HG02884 (cell line): ENCODE data around the gene RBM34.
"Not testable (repeated sequence)": the region's sequence is repeated elsewhere in the genome, so short reads cannot be mapped to it uniquely, and the experiment has no call there.

Experiments
- ATAC-seq: cut with Tn5 transposase; IDR thresholded peaks from one replicate; pipeline ENCODE4 v1.9.1; 2021; ENCODE audit warnings: mild to moderate bottlenecking, moderate library complexity; ENCODE audit not compliant: unreplicated experiment

The RBM34 gene, protein sequence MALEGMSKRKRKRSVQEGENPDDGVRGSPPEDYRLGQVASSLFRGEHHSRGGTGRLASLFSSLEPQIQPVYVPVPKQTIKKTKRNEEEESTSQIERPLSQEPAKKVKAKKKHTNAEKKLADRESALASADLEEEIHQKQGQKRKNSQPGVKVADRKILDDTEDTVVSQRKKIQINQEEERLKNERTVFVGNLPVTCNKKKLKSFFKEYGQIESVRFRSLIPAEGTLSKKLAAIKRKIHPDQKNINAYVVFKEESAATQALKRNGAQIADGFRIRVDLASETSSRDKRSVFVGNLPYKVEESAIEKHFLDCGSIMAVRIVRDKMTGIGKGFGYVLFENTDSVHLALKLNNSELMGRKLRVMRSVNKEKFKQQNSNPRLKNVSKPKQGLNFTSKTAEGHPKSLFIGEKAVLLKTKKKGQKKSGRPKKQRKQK

DNA sequence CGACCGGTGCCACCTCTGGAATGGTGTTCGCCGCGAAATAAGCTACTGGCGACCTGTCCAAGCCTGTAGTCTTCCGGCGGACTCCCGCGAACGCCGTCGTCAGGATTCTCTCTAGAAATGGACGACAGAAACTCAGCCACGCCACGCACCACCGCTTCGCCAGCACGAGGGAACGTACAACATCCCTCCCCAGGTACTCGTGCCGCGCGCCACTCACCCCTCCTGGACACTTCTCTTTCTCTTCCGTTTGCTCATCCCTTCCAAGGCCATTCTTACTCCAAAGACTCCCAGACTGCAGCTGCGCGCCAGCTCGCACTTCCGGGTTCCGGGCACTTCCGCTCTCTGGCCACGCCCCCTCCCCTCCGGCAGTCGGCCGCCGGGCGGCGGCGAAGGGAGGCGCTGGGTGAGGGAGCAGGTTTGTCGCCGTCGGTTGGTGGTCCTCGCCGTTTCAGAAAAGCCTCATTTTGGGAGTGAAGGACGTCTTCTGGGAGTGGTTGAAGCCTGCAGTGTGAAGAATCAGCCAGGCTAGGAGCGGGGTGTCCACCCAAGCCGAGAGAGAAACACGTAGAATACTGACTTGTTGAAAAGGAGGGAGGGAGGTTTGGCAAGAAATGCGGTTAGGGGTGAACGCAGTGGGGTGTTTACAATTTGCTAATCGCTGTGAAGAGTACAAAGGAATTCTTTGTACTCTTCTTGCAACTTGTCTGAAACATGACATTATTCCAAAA is at the start of gene RBM34:
TSS of gene RBM34 (minus strand) at position 294 of the 728 bp plus-strand sequence. CDS start at position 270, 24 bp downstream.
- peak; percentile 83 for ATAC-seq

DNA sequence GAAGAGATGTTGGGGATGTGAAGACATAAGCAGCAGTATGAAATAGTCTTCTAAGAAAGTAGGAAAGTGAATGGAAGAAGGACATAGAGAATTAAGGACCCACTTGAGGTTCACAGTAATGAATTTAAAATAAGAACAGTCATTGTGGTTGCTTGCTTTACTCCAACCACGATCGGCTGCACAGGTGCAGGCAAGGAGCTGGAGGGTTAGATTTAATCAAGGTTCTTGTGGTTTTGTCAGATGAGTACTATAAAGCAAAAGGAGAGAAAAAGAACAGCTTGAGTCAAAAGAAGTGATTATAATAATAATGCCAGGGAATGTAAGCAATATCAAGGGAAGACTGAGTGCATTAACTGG is 46.1 kb upstream of the RBM34 start:
- no peak for ATAC-seq

DNA sequence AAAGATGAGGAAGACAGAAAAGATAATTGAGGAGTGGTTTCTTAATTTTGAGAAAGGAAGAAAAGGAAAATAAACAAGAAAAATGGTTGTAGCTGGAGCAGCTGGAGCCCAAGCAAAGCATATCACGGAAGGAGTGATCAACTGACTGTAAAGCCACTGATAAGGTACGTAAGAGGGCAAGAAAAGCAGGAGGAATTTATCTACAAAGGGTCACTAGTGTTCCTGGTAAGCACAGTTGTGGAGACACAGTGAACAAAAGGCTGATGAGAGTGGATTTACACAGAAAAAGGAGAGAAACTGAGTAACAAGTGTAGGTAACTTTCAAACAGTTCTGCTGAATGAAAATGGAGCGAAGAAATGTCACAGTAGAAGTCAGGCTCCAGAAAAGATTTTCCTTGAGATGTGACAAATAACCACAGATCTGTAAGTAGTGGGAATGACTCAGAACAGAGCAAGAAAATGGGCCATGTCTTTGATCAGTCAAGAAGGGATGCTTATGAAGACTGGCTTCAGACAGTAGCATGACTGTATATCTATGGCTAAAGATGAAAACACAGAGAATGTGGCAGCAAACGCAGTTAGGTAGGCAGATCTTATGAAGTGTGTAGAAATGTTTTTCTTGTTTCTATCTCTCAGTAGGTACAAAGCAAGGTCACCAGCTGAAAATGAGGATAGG is 45.6 kb upstream of the RBM34 start:
- ATAC-seq, result no peak

DNA sequence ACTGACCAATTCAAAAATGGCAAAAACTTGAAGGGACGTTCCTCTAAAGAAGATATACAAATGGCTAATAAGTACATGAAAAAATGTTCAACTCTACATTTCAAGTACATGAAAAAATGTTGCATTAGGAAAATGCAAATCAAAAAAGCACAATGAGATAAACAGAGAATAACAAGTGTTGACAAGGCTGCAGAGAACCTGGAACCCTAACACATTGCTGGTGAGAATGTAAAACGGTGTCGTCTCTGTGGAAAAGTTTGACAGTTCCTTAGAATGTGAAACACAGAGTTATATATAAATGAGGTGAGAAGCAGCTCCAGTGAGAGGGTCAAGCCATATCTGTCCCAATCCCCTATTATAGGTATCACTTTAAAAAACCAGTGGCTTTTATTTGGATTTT is 44.6 kb upstream of the RBM34 start:
- no peak for ATAC-seq

DNA sequence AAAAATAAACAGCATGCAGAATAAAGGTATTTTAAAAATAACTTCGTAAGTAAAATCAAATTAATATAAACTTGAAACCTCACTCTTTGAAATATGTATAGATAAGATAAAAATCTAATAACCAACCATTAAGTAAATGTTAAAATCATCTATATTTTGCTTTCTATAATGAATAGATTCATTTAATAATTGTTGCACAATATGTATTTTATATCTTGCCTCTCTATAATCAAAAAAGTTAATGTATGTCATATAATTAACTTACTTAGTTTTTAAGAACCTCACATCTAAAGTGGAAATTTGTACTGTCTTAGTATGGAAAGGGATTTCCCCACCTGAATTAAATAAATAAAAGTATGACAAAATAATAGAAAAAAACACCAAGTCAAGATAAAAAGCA is 42.4 kb upstream of the RBM34 start:
- no peak for ATAC-seq

DNA sequence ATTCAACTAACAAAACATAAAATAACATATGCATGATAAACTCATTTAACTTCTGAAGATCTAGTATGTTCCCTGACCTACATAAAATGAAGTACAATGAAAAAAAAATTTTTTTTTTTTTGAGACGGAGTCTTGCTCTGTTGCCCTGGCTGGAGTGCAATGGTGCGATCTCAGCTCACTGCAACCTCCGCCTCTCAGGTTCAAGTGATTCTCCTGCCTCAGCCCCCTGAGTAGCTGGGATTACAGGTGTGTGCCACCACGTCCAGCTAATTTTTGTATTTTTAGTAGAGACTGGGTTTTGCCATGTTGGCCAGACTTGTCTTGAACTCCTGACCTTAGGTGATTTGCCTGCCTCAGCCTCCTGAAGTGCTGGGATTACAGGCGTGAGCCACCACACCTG is 41.4 kb upstream of the RBM34 start:
- ATAC-seq, result not testable (repeated sequence)

DNA sequence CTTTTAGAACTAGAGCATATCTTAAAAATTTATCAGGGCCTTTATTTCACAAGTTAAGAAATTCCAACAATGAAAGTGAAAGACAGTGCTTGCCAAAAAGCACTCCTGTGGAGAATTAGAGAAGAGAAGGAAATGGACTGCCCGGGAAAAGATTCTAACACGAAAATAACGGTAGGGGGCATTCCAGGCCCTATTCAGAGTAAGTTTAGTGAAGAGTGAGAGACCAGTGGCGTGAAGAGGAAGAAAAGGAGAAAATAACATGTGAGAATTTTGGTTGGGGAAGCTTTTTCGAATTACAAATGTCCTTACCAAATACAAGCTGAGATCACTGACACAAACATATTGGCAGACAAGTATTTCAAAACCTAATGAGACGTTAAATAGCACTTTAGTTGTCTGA is 38.4 kb upstream of the RBM34 start:
- no peak for ATAC-seq

DNA sequence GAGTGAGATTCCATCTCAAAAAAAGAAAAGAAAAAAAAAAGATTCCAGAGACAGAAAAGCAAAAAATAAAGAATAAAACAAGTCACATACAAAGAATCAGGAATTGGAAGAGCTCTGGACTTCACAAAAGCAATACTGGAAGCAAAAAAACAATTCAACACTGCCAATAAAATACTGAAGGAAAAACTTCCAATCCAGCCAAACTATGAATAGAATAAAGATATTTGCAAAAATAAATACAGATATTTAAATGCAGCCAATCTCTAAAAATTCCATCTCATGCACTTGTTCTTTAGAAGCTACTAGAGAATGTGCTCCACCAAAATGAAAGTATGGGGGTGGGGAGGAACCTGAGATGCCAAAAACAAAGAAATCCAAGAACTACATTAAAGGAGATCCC is 29.4 kb upstream of the RBM34 start:
- no peak for ATAC-seq

DNA sequence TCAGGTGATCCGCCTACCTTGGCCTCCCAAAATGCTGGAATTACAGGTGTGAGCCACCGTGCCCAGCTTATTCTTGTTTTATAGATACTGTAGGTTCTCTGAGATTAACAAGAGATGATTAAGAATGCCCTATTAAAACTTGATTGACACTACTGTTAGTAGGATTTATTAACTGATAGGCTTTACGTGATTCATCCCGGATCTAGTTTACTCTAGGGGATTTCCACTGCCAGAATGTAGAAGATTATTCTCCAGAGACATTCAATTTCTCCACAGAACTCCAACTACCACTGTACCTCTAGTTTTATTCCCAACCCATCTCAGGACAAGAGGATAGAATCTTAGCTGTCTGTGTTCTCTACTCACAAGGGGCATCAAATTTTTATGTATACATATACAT is 26.3 kb upstream of the RBM34 start:
- ATAC-seq, result no peak

DNA sequence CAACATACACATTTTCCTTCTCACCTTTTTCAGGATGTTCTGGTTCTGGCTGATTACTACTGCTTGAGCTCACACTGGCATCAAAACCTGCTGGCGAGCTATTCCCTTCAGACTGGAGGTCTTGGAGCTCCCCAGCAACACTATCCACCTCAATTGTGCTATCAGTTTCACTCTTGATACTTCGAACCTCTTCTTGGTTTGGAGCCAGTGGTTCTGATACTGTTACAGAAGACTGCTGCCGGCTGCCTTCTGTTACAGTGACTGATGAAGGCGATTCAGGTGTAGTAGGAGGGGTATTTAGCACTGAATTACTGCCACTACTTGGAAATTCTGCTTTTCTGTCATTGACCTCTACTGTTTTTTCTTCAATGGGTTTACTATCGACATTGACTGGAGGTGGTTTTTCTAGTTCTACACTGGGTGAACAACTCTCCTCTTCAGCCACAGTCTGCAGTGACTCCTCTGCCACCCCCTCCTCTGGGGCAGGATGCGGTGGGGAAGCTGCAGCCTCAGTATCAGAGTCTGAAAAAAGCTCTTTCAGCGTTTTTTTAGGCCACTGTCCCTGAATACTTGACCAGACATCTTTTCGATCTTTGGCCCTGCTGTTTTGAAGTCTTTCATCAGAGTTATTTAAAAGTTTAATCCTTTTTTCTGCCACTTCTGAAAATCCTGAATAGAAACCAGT is 20.7 kb upstream of the RBM34 start:
- ATAC-seq, result no peak

DNA sequence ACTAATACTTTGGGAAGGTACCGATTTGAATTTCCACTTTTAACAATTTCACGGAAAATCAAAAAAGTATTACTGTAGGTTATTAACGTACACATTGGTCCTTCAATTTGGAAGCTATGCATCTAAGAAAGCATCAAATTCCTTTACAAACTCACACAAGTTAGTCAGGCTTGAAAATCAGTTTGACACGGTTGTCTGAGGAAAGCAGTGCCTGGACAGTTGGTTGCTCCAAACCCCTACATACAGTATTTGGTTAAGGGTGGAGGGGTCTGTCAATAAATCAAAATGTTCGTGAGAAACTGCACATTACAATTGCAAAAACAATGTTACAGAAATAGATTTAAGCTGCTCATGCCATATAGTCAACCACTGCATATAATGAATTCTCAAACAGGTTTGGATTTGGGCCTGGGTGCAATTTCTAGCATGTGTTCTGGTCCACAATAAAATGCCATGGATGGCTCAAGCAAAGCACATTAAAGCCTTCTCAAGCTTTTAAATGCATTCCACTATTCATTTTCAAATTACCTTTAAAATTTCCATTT is 19.9 kb upstream of the RBM34 start:
- ATAC-seq, result no peak

DNA sequence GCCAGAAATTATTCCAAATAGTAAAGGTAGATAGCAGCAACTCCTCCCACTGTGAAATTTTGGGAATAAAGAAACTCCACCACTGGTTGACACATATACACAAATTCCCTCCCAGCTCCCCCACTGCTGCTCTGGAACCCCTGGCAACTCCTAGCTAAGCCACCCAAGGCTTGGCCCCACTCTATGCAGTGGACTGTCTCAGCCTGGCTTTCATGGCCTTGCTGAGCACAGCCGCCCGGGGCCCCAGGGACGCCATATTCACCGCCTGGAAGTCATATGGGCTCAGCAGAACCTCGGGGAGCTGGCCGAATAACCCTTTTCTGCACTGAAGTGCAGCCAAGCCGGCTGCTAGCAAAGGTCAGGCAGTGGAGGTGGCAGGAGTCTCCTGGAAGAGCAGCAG is 15.4 kb upstream of the RBM34 start:
- no peak for ATAC-seq

DNA sequence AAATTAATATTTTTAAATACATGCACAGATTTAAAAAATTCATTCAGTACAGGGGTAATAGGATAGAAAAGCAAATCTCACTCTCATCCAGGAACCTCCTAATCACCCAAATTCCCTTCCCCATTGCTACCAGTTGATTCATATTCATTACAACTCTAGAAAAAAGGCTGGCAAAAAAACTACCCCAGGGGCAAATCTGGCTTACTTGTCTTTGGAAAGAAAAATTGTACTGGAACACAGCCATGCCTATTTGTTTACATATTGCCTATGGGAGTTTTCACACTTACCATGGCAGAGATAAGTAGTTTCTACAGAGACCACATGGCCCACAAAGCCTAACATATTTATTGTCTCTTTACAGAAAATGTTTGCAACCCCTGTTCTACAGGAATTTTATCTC is 8.9 kb upstream of the RBM34 start:
- ATAC-seq, result no peak

DNA sequence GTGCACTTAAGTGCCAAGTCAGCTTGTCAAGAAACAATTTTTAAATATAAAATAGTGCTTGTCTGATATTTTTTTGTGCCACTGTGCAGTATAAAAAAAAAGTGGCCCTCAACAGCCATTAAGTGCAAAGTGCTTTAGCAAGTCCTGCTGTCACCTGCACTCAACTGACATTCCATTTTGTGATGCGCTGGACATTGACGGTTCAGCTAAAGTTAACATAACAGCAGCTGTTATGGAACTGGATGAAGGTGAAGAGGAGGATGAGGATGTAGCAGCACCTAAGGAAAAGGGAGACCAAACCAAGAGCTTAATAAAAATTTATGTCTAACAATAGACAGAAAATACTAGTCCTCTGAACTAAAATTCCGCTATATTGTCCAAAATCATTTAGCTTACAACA is 7.3 kb upstream of the RBM34 start:
- ATAC-seq, result no peak

DNA sequence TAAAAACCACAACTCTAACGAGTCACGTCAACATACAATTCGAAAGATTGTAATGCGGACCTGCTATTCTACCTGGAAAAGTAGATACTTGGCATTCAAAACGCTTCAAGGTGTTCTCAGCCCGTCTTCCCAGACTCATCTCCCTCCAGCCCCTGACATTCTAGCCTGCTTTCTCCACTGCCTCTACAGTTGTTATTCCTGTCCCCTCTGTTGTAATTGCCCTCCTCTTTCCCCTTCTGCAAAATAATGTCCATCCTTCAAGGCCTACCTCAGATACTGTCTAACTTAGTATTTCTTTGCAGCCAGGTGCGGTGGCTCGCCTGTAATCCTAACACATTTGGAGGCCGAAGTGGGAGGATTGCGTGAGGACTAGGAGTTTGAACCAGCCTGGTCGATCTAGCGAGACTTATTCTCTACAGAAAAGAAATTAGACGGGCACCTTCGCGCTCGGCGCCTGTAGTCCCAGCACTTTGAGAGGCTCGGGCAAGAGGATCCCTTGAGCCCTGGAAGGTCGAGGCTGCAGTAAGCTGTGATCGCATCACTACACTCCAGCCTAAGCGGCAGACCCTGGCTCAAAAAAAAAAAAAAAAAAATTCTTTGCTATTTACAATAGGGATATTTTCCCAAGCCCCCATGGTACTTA is 756 bp upstream of the RBM34 start:
- no peak for ATAC-seq

DNA sequence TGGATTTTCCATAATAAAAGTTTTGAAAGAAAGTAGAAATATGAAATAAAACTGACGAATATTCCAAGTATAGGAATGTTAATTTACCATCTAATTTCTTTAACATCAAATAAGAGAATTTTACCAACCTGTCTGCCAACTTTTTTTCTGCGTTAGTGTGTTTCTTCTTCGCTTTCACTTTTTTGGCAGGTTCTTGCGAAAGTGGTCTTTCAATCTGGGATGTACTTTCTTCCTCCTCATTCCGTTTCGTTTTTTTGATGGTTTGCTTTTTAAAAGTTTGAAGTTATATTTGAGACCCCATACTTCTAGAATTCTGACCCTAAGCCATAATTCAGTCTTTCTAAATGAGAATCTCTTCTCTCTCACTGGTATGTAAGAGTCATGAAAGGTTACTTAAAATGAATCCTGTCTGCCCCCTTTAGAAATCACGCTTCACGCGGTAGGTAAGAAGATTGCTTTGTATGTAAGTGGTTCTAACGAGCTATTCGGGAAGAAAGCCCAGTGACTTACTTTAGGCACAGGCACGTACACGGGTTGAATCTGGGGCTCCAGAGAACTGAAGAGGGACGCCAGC is 580 bp downstream of the RBM34 start:
- peak; percentile 38 for ATAC-seq

DNA sequence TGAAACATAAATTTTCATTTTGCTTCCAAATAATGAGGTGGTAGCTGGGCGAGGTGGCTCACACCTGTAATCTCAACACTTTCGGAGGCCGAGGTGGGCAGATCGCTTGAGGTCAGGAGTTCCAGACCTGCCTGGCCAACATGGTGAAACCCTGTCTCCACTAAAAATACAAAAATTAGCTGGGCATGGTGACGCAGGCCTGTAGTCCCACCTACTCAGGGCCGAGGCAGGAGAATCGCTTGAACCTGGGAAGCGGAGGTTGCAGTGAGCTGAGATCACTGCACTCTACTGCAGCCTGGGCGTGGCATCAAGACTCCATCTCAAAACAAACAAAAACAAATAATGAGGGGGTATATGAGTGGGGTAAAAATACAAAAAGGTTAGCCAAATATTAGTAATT is 1.1 kb downstream of the RBM34 start:
- not testable (repeated sequence) for ATAC-seq

DNA sequence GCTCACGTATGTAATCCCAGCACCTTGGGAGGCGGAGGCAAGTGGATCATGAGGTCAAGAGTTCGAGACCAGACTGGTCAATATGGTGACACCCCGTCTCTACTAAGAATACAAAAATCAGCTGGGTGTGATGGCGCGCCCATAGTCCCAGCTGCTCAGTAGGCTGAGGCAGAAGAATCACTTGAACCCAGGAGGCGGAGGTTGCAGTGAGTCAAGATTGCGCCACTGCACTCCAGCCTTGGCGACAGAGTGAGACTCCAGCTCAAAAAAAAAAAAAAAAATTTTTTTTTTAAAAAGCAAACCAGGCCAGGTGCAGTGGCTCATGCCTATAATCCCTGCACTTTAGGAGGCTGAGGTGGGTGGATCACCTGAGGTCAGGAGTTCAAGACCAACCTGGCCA is 1.8 kb downstream of the RBM34 start:
- ATAC-seq, result not testable (repeated sequence)

DNA sequence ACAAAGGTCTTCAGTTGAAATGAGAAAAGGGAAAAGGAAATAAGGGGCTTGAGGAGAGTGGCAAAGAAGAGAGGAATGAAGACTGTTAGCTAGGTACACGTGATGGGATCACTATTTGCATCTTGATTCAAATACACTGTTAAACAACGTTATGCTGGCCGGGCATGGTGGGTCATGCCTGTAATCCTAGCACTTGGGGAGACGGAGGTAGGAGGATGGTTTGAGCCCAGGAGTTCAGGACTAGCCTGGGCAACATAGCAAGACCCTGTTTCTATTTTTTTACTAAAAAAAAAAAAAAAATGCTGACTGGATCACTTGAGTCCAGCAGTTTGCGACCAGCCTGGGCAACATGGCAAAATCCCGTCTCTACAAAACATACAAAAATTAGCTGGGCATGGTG is 2.4 kb downstream of the RBM34 start:
- ATAC-seq, result no peak

DNA sequence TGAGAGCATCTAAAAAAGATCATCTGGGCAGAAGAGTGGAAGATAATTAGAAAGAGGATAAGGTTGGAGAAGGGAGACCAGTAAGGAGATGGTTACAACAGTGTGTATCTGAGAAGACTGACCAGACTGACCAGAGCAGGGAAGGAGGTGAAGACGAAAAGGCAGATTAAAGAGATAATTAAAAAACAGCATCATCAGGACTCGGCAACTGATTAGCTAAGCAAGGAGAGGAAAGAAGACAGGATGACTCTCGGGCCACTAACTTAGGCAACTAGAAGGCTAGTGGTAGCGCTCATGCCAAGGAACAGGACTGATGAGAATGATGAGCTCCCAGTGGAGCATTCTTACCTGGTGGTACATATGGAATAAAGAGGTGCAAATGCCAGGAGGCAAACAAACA is 3.9 kb downstream of the RBM34 start:
- ATAC-seq, result no peak
